Activated T-cell treated with anti-CD3 and anti-CD28 coated beads, Interleukin-2, amount 50 U/mL, for 24 hours (primary cell): ENCODE measurements around the gene RNU11.
"Not testable (repeated sequence)": the region's sequence is repeated elsewhere in the genome, so short reads cannot be mapped to it uniquely, and the experiment has no call there.

Experiments used
- DNase-seq: peaks from one replicate; pipeline ENCODE4 v3.0.0-alpha.2; 2020
- H3K27ac Mint-ChIP-seq: 2 replicates; pipeline ENCODE4 v1.8.0; 2020; ENCODE audit warnings: mild to moderate bottlenecking, mixed read lengths
- H3K27me3 Mint-ChIP-seq: 2 replicates; pipeline ENCODE4 v1.8.0; 2020; ENCODE audit warnings: mixed read lengths
- H3K36me3 Mint-ChIP-seq: 2 replicates; pipeline ENCODE4 v1.8.0; 2020; ENCODE audit warnings: low read depth, mixed read lengths
- H3K4me1 Mint-ChIP-seq: 2 replicates; pipeline ENCODE4 v1.8.0; 2020; ENCODE audit warnings: low read depth, mixed read lengths
- H3K4me3 Mint-ChIP-seq: 2 replicates; pipeline ENCODE4 v1.8.0; 2020; ENCODE audit warnings: mild to moderate bottlenecking, moderate library complexity, mixed read lengths
- H3K9me3 Mint-ChIP-seq: 2 replicates; pipeline ENCODE4 v1.8.0; 2020; ENCODE audit warnings: mixed read lengths

RNU11 gene

DNA sequence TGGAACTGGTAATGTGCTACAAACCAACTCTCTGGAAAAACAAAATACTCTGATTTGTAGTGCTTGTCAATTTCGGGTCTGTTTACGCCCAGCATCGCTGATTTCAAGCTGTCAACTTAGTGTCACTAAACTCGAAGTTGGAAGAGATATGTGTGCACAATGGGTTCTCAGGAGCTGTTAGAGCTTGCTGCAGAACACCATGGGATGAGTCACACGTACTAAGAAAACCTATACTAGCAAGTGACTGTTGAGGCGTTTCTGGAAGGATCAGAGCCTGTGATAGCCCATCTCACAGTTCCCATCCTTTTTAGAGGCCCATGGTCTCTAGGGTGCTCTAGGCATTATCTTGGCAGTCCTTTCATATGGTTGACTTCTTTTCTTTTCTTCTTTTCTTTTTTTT is 34.4 kb downstream of the RNU11 start:
- peaks cover 4% of the 10 kb centered on the region for H3K4me1 Mint-ChIP-seq
- H3K4me3 Mint-ChIP-seq, result no peak overlapping the region

DNA sequence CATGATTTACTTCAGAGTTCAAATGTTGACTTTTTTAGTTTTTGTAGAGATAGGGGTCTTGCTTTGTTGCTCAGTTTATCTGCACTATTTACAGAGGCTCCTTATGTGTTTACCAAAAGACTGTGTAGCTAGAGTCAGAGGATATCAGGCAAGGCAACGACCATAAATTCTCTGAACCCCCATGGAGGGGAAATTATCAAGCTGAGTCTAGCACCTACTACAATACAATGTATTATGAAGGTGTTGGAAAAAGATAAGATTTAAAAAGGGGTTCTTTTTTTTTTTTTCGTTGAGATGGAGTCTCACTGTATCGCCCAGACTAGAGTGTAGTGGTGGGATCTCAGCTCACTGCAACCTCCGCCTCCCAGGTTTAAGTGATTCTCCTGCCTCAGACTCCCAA is 36.5 kb downstream of the RNU11 start:
- peaks cover 1% of the 10 kb centered on the region for H3K4me1 Mint-ChIP-seq
- H3K4me3 Mint-ChIP-seq, result no peak overlapping the region
- no peak overlapping the region for H3K27ac Mint-ChIP-seq
- no peak for DNase-seq
- no peaks in the 10 kb centered on the region for H3K9me3 Mint-ChIP-seq
- peaks cover 72% of the 10 kb centered on the region for H3K36me3 Mint-ChIP-seq
- no peaks in the 10 kb centered on the region for H3K27me3 Mint-ChIP-seq

More for the DNA sequence above, 34.4 kb downstream of the RNU11 start:
- no peak overlapping the region for H3K27ac Mint-ChIP-seq
- peaks cover 64% of the 10 kb centered on the region for H3K36me3 Mint-ChIP-seq
- H3K9me3 Mint-ChIP-seq, result no peaks in the 10 kb centered on the region
- no peaks in the 10 kb centered on the region for H3K27me3 Mint-ChIP-seq
- no peak for DNase-seq

DNA sequence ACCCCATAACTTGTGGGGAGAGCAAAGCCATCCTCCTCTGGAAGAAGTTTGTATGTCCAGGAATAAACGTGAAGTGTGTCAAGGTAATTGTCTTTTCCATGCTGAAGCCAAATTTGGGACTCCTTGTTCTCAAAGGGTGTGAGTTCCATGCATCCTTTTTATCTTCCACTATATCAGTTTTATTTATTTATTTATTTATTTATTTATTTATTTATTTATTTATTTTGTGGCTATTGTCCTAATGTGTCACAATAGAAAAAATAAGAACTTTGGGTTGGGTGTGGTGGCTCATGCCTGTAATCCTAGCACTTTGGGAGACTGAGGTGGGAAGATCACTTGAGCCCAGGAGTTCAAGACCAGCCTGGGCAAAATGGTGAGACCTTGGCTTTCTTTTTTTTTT is 43.2 kb downstream of the RNU11 start:
- H3K4me3 Mint-ChIP-seq, H3K27ac Mint-ChIP-seq, DNase-seq, H3K27me3 Mint-ChIP-seq, H3K9me3 Mint-ChIP-seq, H3K4me1 Mint-ChIP-seq: not testable (repeated sequence)
- H3K36me3 Mint-ChIP-seq, result peaks cover 63% of the 10 kb centered on the region
